Measurements from ENCODE around the gene PRKAA1.
"Not testable (repeated sequence)": the region's sequence is repeated elsewhere in the genome, so short reads cannot be mapped to it uniquely, and the experiment has no call there.

PRKAA1 gene

GRCh38 chr5:40733434-40733833 lies 64.7 kb downstream of the PRKAA1 start:
- DNase-seq (no peak), ATAC-seq (no peak)

DNA sequence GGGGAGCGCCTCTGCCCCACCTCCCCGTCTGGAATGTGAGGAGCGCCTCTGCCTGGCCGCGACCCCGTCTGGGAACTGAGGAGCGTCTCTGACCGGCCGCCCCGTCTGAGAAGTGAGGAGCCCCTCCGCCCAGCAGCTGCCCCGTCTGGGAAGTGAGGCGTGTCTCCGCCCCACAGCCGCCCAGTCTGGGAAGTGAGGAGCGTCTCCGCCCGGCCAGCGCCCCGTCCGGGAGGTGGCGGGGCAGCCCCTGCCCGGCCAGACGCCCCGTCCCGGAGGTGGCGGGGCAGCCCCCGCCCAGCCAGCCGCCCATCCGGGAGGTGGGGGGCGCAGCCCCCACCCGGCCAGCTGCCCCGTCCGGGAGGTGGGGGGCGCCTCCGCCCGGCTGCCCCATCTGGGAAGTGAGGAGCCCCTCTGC lies 75.7 kb downstream of the PRKAA1 start:
- not testable (repeated sequence) for ATAC-seq

DNA sequence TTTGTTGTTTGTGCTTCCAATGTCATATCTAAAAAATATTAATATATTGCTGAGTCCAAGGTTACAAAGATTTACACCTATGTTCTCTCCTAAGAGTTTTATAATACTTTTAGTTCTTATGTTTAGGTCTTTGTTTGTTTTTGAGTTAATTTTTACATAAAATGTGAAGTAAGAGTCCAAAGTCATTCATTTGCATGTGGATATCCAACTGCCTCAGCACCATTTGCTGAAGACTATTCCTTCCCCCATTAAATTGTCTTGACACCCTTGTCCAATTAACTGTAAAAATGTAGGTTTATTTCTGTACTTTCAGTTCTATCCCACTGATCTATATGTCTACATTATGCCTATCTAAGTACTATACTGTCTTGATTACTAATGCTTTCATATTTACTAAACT lies 78.1 kb downstream of the PRKAA1 start:
- no peak for DNase-seq
- ATAC-seq = no peak

More for the DNA sequence above, 75.7 kb downstream of the PRKAA1 start:
- DNase-seq = not testable (repeated sequence)

DNA sequence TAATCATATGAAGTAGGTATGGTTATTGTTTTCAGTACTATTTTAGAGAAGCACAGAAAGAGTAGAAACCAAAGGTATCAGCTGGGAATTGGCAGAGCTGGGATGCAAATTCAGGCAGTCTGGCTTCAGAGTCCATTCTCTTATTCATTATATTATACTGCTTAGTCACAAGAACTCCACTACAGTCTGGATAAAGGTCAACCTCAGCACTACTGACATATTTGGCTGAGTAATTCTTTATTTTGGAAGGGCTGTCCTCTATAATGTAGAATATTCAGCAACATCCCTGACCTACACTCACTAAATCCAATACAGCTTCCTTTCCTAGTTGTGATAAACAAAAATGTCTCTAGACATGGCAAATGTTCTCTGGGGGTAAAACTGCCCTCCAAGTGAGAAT lies 80.9 kb downstream of the PRKAA1 start:
- ATAC-seq (no peak), DNase-seq (no peak)

DNA sequence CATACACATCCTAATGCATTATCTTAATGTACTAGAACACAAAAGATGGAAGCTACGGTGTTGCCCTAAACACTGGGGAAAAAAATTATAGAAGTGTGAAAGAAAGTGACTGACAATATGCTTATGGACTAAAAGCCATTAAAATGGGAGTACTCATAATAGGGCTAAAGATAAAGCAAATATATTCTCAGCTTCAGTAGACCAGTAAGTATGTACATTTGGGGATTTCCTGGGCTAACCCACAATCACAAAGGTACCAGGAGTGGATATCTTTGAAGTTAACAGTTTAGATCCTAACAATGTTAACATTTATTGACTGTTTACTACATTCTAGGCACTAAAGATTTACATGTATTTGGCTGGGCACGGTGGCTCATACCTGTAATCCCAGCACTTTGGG lies 81.6 kb downstream of the PRKAA1 start:
- ATAC-seq = no peak
- no peak for DNase-seq

- ATAC-seq = peak; percentile 28
- DNase-seq = no peak
Measured at GRCh38 chr5:40716000-40716399, 82.2 kb downstream of the PRKAA1 start.

DNA sequence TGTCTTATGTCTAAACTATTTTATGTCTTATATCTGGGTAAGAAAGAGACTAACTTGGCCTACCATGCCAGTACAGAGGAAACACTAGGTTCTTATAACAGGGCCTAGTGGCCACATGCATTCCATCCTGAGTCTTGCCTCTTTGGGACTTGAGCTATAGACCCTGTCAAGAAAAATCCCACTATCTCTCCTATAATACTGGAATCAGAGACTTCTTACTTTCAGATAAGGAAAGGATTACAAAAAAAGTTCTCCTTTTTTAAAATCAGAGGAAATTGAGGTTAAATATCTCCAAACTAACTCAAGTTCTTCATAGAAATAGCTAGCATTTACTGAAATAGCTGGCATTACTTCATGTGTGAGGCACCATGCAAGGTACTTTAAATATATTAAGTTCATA lies 84.2 kb downstream of the PRKAA1 start:
- DNase-seq = no peak

DNA sequence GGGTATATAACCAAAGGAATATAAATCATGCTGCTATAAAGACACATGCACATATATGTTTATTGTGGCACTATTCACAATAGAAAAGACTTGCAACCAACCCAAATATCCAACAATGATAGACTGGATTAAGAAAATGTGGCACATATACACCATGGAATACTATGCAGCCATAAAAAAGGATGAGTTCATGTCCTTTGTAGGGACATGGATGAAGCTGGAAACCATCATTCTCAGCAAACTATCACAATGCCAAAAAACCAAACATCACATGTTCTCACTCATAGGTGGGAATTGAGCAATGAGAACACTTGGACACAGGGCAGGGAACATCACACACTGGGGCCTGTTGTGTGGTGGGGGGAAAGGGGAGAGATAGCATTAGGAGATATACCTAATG lies 87.6 kb downstream of the PRKAA1 start:
- not testable (repeated sequence) for ATAC-seq, DNase-seq

More for the DNA sequence above, 84.2 kb downstream of the PRKAA1 start:
- no peak for ATAC-seq

Data from stimulated activated naive CD8-positive, alpha-beta T cell treated with anti-CD3 and anti-CD28 coated beads, Interleukin-15, Interleukin-2, amounts not matched to agents 100 U/mL and 50 U/mL, for 24 hours (primary cell).